IPS-NIHi7 (cell line): Measurements from ENCODE around the gene TTC28.
"Not testable (repeated sequence)": the region's sequence is repeated elsewhere in the genome, so short reads cannot be mapped to it uniquely, and the experiment has no call there.

Experiments used
- DNase-seq: peaks from one replicate; pipeline ENCODE4 v3.0.0; 2012; ENCODE audit warnings: mixed read lengths; ENCODE audit errors: extremely low spot score

Gene TTC28

GRCh38 chr22:28560743-28561101 is 118.9 kb downstream of the TTC28 start:
- not testable (repeated sequence) for DNase-seq

GRCh38 chr22:28560046-28560742 is 119.4 kb downstream of the TTC28 start:
- peak; percentile 18 for DNase-seq

- DNase-seq, result no peak
Measured at GRCh38 chr22:28557184-28557583, 122.5 kb downstream of the TTC28 start.

- not testable (repeated sequence) for DNase-seq
Measured at GRCh38 chr22:28553108-28553866, 126.4 kb downstream of the TTC28 start.

GRCh38 chr22:28548406-28548805 is 131.2 kb downstream of the TTC28 start:
- no peak for DNase-seq

GRCh38 chr22:28547132-28547842 is 132.4 kb downstream of the TTC28 start:
- no peak for DNase-seq

GRCh38 chr22:28544431-28544868 is 135.2 kb downstream of the TTC28 start:
- DNase-seq, result no peak

- no peak for DNase-seq
Measured at GRCh38 chr22:28542980-28543621, 136.5 kb downstream of the TTC28 start.

GRCh38 chr22:28541137-28541536 is 138.5 kb downstream of the TTC28 start:
- peak; percentile 29 for DNase-seq

GRCh38 chr22:28538922-28539321 is 140.7 kb downstream of the TTC28 start:
- no peak for DNase-seq

GRCh38 chr22:28530565-28530964 is 149.1 kb downstream of the TTC28 start:
- not testable (repeated sequence) for DNase-seq

GRCh38 chr22:28529144-28529543 is 150.5 kb downstream of the TTC28 start:
- not testable (repeated sequence) for DNase-seq

GRCh38 chr22:28521451-28521850 is 158.2 kb downstream of the TTC28 start:
- no peak for DNase-seq

GRCh38 chr22:28514321-28514821 is 165.3 kb downstream of the TTC28 start:
- no peak for DNase-seq

- not testable (repeated sequence) for DNase-seq
Measured at GRCh38 chr22:28512387-28512786, 167.3 kb downstream of the TTC28 start.

GRCh38 chr22:28507896-28508295 is 171.7 kb downstream of the TTC28 start:
- no peak for DNase-seq

- DNase-seq, result no peak
Measured at GRCh38 chr22:28506150-28506535, 173.5 kb downstream of the TTC28 start.

GRCh38 chr22:28505416-28506149 is 174.1 kb downstream of the TTC28 start:
- no peak for DNase-seq

- DNase-seq, result no peak
Measured at GRCh38 chr22:28500006-28500405, 179.6 kb downstream of the TTC28 start.

- no peak for DNase-seq
Measured at GRCh38 chr22:28498044-28498443, 181.6 kb downstream of the TTC28 start.

- DNase-seq, result no peak
Measured at GRCh38 chr22:28497188-28497587, 182.5 kb downstream of the TTC28 start.
